Measurements from ENCODE around the gene KRT7. TPM values are rescaled to one million over a fixed set of nuclear protein-coding genes. Genes with fewer than 3 reads are reported as not detected.

Gene KRT7
- total and polyA plus RNA-seq, 4 donors: 0.37 to 9.9 (median 7.0) TPM

- no peak for DNase-seq (ENCODE audit: low spot score)
- Histone ChIP-seq H3K4me1 (ENCODE audit: control insufficient read depth in 4 of 4, insufficient read depth in 4 of 4, low read length in 3 of 4) (no peaks in the 10 kb centered on the region), H3K27me3 (ENCODE audit: control insufficient read depth in 4 of 4, insufficient read depth in 4 of 4, low read length in 3 of 4) (peaks cover 0 to 1% (median 0%) of the 10 kb centered on the region in 4 donors), H3K9ac (ENCODE audit: low read depth in 1 of 2, low read length in 2 of 2) (no peak overlapping the region), H3K9me3 (ENCODE audit: control insufficient read depth in 4 of 4, low read length in 3 of 4) (no peaks in the 10 kb centered on the region), H3K27ac (ENCODE audit: low read depth in 1 of 2, low read length in 2 of 2) (no peak overlapping the region), H3K36me3 (ENCODE audit: control insufficient read depth in 4 of 4, insufficient read depth in 3 of 4, low read depth in 1 of 4, low read length in 3 of 4) (no peaks in the 10 kb centered on the region), H3K4me3 (ENCODE audit: low read depth in 1 of 3, low read length in 3 of 3) (no peak overlapping the region)
- no peak for TF ChIP-seq ZBTB33 (IDR thresholded peaks at IDR 0.05)
- no peak for TF ChIP-seq NR2F2 (IDR thresholded peaks at IDR 0.05)
- TF ChIP-seq MAX (IDR thresholded peaks at IDR 0.05): no peak
- TF ChIP-seq RAD21 (IDR thresholded peaks at IDR 0.05): no peak
- WGBS: 93% methylated on average over 7 of the region's 7 CpGs
These were observed 30.9 kb downstream of the KRT7 start for GRCh38 chr12:52263761-52264434.

- no peak overlapping the region for H3K9ac ChIP-seq (ENCODE audit: low read depth in 1 of 2, low read length in 2 of 2)
- no peaks in the 10 kb centered on the region for H3K9me3 ChIP-seq (ENCODE audit: control insufficient read depth in 4 of 4, low read length in 3 of 4)
- TF ChIP-seq FOXA2 (IDR thresholded peaks at IDR 0.05) (no peak), FOXA1 (IDR thresholded peaks at IDR 0.05) (no peak), HNF4A (conservative IDR thresholded peaks at IDR 0.05) (no peak), GABPA (IDR thresholded peaks at IDR 0.05 in 1 of 2, conservative IDR thresholded peaks at IDR 0.05 in 1 of 2) (no peak), TAF1 (conservative IDR thresholded peaks at IDR 0.05) (no peak), YY1 (IDR thresholded peaks at IDR 0.05) (no peak), NR2F2 (IDR thresholded peaks at IDR 0.05) (no peak), ATF3 (IDR thresholded peaks at IDR 0.05) (no peak), RAD21 (IDR thresholded peaks at IDR 0.05) (no peak), CTCF (IDR thresholded peaks at IDR 0.05; ENCODE audit: low read depth, low read length, missing input control) (no peak), HNF4G (IDR thresholded peaks at IDR 0.05) (no peak), ZBTB33 (IDR thresholded peaks at IDR 0.05) (no peak), JUND (IDR thresholded peaks at IDR 0.05) (no peak), RXRA (IDR thresholded peaks at IDR 0.05) (no peak), EGR1 (IDR thresholded peaks at IDR 0.05; ENCODE audit: low read depth in 2 of 2) (no peak), REST (IDR thresholded peaks at IDR 0.05) (no peak)
- H3K27me3 ChIP-seq (ENCODE audit: control insufficient read depth in 4 of 4, insufficient read depth in 4 of 4, low read length in 3 of 4): peaks cover 0 to under 1% (median 0%) of the 10 kb centered on the region in 4 donors
- no peak for DNase-seq (ENCODE audit: low spot score)
- 86% methylated on average over 2 of the region's 2 CpGs for WGBS
- no peak overlapping the region for H3K4me3 ChIP-seq (ENCODE audit: low read depth in 1 of 3, low read length in 3 of 3)
- H3K36me3 ChIP-seq (ENCODE audit: control insufficient read depth in 4 of 4, insufficient read depth in 3 of 4, low read depth in 1 of 4, low read length in 3 of 4): no peaks in the 10 kb centered on the region
- H3K4me1 ChIP-seq (ENCODE audit: control insufficient read depth in 4 of 4, insufficient read depth in 4 of 4, low read length in 3 of 4): no peaks in the 10 kb centered on the region
- H3K27ac ChIP-seq (ENCODE audit: low read depth in 1 of 2, low read length in 2 of 2): no peak overlapping the region
These were observed 31.4 kb downstream of the KRT7 start for GRCh38 chr12:52264435-52264825.

Data from liver (tissue), 9 donors.